Measurements from ENCODE around the gene DOCK10.

The DOCK10 gene

GRCh38 chr2:225033440-225034318 is 8.6 kb downstream of the DOCK10 start:
- H3K4me3 ChIP-seq (ENCODE audit: low read length): no peak overlapping the region
- DNase-seq (ENCODE audit: low read depth): no peak
- TF ChIP-seq CTCF (IDR thresholded peaks at IDR 0.05; ENCODE audit: insufficient read depth, low read depth, low read length, missing control alignments): no peak

GRCh38 chr2:225032246-225032645 is 10.0 kb downstream of the DOCK10 start:
- DNase-seq (ENCODE audit: low read depth): no peak
- H3K4me3 ChIP-seq (ENCODE audit: low read length): no peak overlapping the region
- TF ChIP-seq CTCF (IDR thresholded peaks at IDR 0.05; ENCODE audit: insufficient read depth, low read depth, low read length, missing control alignments): no peak

GRCh38 chr2:225031599-225031998 is 10.7 kb downstream of the DOCK10 start:
- DNase-seq (ENCODE audit: low read depth): no peak
- no peak overlapping the region for H3K4me3 ChIP-seq (ENCODE audit: low read length)
- TF ChIP-seq CTCF (IDR thresholded peaks at IDR 0.05; ENCODE audit: insufficient read depth, low read depth, low read length, missing control alignments): no peak

GRCh38 chr2:225030893-225031292 is 11.4 kb downstream of the DOCK10 start:
- no peak overlapping the region for H3K4me3 ChIP-seq (ENCODE audit: low read length)
- no peak for TF ChIP-seq CTCF (IDR thresholded peaks at IDR 0.05; ENCODE audit: insufficient read depth, low read depth, low read length, missing control alignments)
- DNase-seq (ENCODE audit: low read depth): no peak

GRCh38 chr2:225030203-225030602 is 12.1 kb downstream of the DOCK10 start:
- TF ChIP-seq CTCF (IDR thresholded peaks at IDR 0.05; ENCODE audit: insufficient read depth, low read depth, low read length, missing control alignments): no peak
- H3K4me3 ChIP-seq (ENCODE audit: low read length): no peak overlapping the region
- DNase-seq (ENCODE audit: low read depth): no peak

- no peak overlapping the region for H3K4me3 ChIP-seq (ENCODE audit: low read length)
- no peak for DNase-seq (ENCODE audit: low read depth)
- TF ChIP-seq CTCF (IDR thresholded peaks at IDR 0.05; ENCODE audit: insufficient read depth, low read depth, low read length, missing control alignments): no peak
Observed at GRCh38 chr2:225028572-225028971, 13.7 kb downstream of the DOCK10 start.

Measured in epithelial cell of esophagus (primary cell).